ENCODE measurements around the gene CTIF. TPM values are rescaled to one million over a fixed set of nuclear protein-coding genes. Genes with fewer than 3 reads are reported as not detected.
A peak's percentile ranks its signal among the peaks of the same experiment; 100 is the strongest.

The CTIF gene
- total and polyA plus RNA-seq, 4 donors: 10.6 to 26.7 (median 12.3) TPM

- TF ChIP-seq RAD21 (IDR thresholded peaks at IDR 0.05) (no peak), GABPA (IDR thresholded peaks at IDR 0.05 in 1 of 2, conservative IDR thresholded peaks at IDR 0.05 in 1 of 2) (no peak), HNF4A (conservative IDR thresholded peaks at IDR 0.05) (no peak), NR2F2 (IDR thresholded peaks at IDR 0.05) (no peak), FOXA1 (IDR thresholded peaks at IDR 0.05) (no peak), ATF3 (IDR thresholded peaks at IDR 0.05) (no peak), CTCF (IDR thresholded peaks at IDR 0.05; ENCODE audit: low read depth, low read length, missing input control) (no peak), TAF1 (conservative IDR thresholded peaks at IDR 0.05) (no peak), ZBTB33 (IDR thresholded peaks at IDR 0.05) (no peak), YY1 (IDR thresholded peaks at IDR 0.05) (no peak)
- no peak overlapping the region for H3K9ac ChIP-seq (ENCODE audit: low read depth in 1 of 2, low read length in 2 of 2)
- peaks cover 0 to 9% (median 4%) of the 10 kb centered on the region in 4 donors for H3K36me3 ChIP-seq (ENCODE audit: control insufficient read depth in 4 of 4, insufficient read depth in 3 of 4, low read depth in 1 of 4, low read length in 3 of 4)
- H3K9me3 ChIP-seq (ENCODE audit: control insufficient read depth in 4 of 4, low read length in 3 of 4): no peaks in the 10 kb centered on the region
- no peak overlapping the region for H3K27ac ChIP-seq (ENCODE audit: low read depth in 1 of 2, low read length in 2 of 2)
- DNase-seq (ENCODE audit: low spot score): no peak
- no peak overlapping the region for H3K4me3 ChIP-seq (ENCODE audit: low read depth in 1 of 3, low read length in 3 of 3)
- H3K4me1 ChIP-seq (ENCODE audit: control insufficient read depth in 4 of 4, insufficient read depth in 4 of 4, low read length in 3 of 4): peaks cover 8 to 69% (median 53%) of the 10 kb centered on the region in 4 donors
- 92% methylated on average over 7 of the region's 7 CpGs for WGBS
- no peaks in the 10 kb centered on the region for H3K27me3 ChIP-seq (ENCODE audit: control insufficient read depth in 4 of 4, insufficient read depth in 4 of 4, low read length in 3 of 4)
These were observed 131.3 kb downstream of the CTIF start for GRCh38 chr18:48669991-48670750.

GRCh38 chr18:48670751-48671560 lies 132.1 kb downstream of the CTIF start:
- peaks cover 13 to 76% (median 60%) of the 10 kb centered on the region in 4 donors for H3K4me1 ChIP-seq (ENCODE audit: control insufficient read depth in 4 of 4, insufficient read depth in 4 of 4, low read length in 3 of 4)
- 51% methylated on average over 4 of the region's 4 CpGs for WGBS
- DNase-seq (ENCODE audit: low spot score): no peak

More at GRCh38 chr18:48670751-48671560, 132.1 kb downstream of the CTIF start:
- Histone ChIP-seq H3K36me3 (ENCODE audit: control insufficient read depth in 4 of 4, insufficient read depth in 3 of 4, low read depth in 1 of 4, low read length in 3 of 4) (peaks cover 0 to 9% (median 2%) of the 10 kb centered on the region in 4 donors), H3K27me3 (ENCODE audit: control insufficient read depth in 4 of 4, insufficient read depth in 4 of 4, low read length in 3 of 4) (no peaks in the 10 kb centered on the region), H3K9me3 (ENCODE audit: control insufficient read depth in 4 of 4, low read length in 3 of 4) (no peaks in the 10 kb centered on the region), H3K27ac (ENCODE audit: low read depth in 1 of 2, low read length in 2 of 2) (peak overlapping the region in 1 of 2 donors; percentile 8), H3K9ac (ENCODE audit: low read depth in 1 of 2, low read length in 2 of 2) (no peak overlapping the region), H3K4me3 (ENCODE audit: low read depth in 1 of 3, low read length in 3 of 3) (no peak overlapping the region)
- TF ChIP-seq FOXA1 (IDR thresholded peaks at IDR 0.05) (no peak), HNF4A (conservative IDR thresholded peaks at IDR 0.05) (peak; percentile 78 to 81), RAD21 (IDR thresholded peaks at IDR 0.05) (peak; percentile 28 to 57), EGR1 (IDR thresholded peaks at IDR 0.05; ENCODE audit: low read depth in 2 of 2) (no peak), HNF4G (IDR thresholded peaks at IDR 0.05) (no peak), CTCF (IDR thresholded peaks at IDR 0.05; ENCODE audit: low read depth, low read length, missing input control) (peak; percentile 30), GABPA (IDR thresholded peaks at IDR 0.05 in 1 of 2, conservative IDR thresholded peaks at IDR 0.05 in 1 of 2) (no peak), RXRA (IDR thresholded peaks at IDR 0.05) (peak in 1 of 2 donors; percentile 59), SP1 (IDR thresholded peaks at IDR 0.05) (peak; percentile 37)

Data from liver (tissue), 9 donors.